GM21390 (cell line): Measurements from ENCODE around the gene RUNX1.

ENCODE experiments used
- ATAC-seq: cut with Tn5 transposase; IDR thresholded peaks from one replicate; pipeline ENCODE4 v1.9.1; 2021; ENCODE audit not compliant: unreplicated experiment

RUNX1 gene

DNA sequence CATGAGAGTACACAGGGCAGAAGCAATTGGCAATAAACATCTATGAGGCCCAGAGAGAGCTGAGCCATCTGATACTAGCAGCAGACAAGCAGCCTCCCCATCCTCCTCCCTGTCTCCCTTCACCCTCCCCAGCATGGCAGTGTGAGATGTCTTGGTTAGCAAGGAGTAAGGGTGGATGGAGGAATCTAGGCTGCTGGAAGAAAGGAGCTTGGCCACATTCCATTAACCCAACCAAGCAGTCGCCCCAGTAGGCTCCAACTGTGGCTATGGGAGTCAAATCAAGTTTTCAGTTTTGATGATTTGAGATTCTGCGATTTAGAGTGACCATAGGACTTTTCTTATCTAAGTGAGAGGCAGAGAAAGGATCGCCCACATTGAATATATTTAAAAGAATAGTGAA is 12.9 kb upstream of the RUNX1 start:
- no peak for ATAC-seq

DNA sequence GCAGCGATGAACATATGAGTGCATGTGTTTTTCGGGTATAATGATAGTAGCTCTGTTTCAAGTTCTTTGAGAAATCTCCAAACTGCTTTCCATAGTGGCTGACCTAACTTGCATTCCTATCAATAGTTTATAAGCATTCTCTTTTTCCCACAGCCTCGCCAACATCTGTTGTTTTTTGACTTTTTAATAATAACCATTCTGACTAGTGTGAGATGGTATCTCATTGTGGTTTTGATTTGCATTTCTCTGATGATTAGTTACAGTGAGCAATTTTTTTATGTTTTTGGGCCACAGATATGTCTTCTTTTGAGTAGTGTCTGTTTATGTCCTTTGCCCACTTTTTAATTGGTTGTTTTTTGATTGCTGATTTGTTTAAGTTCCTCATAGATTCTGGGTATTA is 10.6 kb upstream of the RUNX1 start:
- no peak for ATAC-seq

DNA sequence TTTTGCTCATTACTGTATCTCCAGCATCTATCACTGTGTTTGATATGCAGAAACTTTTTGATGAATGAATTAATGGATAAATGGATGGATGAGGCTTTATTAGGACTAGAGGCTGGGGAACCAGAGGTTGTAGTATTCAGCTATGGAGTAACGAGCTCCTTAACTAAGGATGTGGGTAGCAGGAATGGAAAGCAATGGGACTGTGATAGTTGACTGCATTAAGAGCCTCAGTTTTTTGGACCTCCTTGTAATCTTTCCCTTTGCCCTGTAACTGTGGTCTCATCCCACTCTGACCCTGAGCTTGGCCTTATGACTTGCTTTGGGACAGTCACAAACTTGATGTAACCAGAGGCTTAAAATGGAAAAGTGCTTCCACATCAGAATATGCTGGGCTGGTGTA is 9.0 kb upstream of the RUNX1 start:
- no peak for ATAC-seq

DNA sequence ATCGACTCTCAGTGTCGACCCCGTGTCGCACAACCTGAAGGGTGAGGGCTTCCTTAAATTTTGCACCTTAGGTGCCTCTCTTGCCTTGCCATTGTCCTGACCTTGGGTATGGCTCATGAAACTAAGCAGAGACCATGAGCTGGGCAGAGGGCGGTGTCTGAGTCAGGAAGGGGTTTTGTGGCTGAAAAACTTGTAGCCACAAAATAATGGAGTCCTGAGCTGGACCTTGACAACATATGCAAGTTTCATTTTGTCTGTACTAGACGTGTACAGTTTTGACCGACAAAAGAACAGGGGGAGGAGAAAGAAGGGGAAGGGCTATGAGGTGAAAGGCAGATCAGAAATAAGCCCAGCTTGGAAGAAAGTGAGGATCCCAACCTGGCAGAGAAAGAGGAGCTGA is 8.3 kb upstream of the RUNX1 start:
- ATAC-seq: no peak

DNA sequence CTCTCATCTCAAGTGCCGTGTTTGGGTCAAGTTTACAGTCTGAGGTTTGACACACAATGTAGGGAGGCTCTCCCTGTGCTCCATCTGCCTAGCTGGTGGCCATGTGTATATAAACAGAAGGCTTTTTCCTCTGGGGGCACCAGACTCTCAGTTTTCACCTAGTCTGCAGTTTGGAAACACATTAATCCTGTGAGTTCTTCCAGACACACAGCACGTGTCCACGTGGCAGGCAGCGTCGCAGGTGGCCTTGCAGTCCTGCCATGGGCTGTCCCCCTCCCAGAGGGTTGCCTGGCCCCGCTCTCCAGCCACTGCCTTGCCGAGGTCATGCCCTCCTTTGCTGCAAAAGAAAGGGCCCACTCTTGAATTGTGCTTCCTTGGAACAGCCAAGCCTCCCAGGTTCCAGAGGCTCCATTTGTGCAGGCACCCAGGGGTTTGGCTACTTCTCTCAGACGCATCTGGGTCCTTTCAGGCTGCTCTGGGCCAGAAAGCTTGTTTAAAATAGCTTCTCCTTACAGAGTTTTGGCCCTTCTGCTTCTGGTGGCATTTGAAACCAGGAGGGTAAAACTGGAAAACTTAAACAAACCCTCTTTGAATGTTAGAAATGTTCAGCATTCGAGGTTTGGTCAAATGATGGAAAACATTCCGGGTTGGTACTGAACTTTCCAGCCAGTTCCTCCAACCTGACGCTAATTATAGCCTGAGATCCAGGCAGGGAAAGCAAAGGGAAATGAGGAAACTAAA is 4.4 kb upstream of the RUNX1 start:
- no peak for ATAC-seq

DNA sequence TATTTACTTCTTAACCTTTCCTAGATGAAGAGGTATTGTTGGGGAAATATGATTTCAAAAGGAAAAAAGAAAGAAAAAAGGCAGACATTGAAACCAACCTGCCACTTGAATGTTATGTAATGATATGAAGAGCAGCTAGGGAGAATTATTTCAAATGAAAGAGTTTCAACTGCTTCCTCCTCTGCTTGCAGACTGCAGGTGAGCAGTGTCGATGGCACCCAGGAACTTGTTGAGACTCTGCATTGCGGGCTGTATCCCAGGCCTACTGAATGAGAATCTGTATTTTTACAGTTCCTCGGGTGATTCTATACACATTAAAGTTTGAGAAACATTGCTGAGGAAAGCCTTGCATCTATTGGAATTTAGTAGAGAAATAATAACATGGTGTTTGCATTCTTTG is 3.7 kb upstream of the RUNX1 start:
- ATAC-seq: no peak

DNA sequence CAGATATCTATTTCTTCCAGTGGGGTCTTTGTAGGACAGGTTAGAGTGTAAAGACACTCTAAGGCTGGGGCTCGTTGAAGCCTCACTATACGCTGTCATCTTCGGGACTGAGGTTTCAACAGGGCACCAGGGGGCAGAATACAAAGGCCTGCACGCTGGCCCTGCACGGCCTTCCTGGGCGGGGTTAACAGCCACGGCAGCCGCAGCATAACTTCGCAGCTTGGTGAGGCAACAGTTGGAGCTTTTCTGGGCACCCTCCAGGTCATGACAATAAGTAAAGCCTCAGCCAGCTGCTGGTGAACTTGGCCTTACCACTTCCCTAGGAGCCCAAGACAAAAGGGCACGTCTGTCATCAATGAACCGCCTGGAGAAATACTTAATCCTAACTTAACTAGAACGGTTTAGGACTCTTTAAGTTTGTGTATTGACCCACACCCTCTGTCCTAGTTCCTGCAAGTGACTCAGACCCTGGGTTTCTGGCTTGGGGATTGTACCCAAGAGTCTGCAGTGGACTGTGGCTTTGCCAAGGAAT is 2.3 kb upstream of the RUNX1 start:
- ATAC-seq: no peak

DNA sequence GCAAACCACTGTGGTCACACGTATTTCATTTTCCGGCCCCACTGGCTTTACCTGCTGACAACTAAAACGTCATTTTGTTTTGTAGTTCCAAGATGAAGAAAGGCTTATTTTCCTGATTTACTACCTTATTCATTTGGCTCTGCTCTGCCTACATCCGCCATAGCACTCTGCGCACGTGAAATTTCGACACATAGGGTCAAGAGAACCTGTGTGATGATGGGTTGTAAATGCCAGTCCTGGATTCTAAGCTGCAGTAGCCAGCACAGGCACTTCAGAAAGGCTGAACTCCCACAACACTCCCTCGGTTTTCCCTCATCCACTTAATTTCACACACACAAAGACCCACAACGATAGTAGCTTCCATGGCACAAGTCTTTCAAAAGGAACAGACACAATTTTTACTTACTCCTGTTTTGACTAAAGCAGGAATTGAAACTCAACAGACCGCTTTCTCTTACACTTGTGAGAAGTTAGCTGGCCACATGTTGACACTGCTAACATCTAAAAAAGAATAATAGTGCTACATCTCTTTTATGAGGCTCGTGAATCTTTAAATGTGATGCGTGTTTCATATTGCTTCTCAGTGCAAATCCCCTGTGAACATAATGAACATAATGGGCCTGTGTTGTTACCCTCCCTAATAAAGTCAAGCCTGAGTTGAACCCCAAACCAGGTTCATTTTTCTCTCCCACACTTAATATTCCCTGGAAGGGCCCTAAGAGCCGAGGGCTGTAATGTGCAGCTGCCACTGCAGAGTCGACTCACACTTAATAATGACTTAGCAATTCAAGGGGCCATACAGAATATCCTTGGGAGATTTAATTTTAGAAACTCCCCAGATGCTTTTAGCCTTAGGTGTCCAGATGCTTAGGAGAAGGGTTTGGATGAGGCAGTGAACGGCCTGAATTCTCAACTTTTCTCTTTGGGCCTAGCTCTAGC is 1.5 kb upstream of the RUNX1 start:
- ATAC-seq: no peak

DNA sequence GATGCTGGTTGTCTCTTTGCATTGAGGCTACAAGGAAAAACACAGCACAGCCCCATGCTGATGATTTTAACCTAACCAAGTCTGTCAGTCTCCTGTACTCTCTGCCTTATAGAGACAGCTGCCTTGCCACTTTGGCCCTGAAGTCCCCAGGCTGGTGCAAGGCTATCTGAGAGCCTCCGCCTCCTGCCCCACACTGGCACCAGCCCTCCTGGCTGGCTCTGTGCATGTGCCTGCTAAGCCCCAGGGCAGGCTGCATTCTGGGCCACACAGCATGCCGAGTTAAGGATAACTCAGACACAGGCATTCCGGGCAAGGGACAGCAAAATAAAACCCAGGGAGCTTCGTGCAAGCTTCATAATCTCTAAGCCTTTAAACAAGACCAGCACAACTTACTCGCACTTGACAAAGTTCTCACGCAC is 910 bp downstream of the RUNX1 start:
- no peak for ATAC-seq

DNA sequence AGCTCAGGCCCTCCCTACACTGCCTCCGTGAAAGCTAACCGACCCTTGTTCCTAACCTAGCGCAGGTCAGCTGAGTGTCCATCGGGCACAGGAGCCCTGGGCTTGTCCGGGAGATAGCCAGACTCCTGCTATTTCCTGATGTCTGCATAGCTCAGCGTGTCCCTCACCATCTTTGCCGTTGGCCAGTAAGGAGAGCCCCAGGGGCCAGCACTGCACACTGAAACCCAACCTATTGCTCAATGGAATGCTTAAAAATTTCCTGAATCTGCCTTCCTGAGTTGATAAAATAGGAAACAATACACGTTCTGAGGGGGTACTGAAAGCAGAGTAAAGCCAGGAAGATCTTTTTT is 2.2 kb downstream of the RUNX1 start:
- ATAC-seq: no peak

DNA sequence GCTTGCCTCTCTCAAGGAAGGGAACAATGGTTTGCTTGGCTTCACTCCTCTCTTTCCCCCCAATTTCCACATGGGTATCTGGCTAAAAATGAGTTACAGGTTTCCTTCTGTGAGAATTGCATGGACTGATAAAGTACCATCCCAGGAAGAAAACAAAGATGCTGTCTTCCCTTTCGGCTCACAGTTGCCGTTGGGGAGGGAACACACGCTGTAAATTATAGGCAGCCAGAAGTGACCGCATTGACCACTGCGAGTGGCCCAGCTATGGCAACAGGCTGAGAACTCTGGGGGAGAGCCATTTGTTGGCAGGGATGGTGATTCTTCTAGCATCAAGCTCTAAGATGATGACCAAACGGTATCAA is 2.9 kb downstream of the RUNX1 start:
- no peak for ATAC-seq

DNA sequence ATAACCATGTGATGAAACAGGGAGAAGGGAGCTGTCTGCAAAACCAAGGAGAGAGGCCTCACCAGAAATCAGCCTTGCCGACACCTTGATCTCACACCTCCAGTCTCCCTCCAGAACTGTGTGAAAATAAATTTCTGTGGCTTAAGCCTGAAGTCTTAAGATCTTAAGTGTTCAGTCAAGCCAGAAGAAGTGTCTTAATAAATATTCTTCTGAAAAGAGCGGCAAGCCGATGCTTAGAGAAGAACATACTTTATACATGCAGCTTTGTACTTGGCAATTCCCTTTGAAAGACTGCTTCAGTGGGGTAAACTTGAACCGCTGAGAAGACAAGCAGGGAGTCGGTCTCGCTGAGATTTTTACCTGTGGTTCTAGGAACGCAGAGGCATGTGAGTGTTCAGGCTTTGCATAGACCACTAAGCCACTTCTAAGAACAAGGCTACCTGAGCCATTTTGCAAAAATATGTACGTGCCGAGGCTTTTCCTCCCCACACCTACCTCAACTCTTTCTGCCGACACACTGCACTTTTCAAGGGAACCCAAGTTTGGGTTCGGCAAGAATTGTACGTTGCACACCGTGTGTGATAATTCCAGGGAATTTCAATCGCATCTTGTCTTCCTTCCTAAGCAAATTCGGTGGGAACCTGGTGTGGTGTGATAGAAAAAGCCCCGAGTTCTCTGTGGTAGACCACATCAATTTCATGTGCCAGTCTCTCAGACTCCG is 3.4 kb downstream of the RUNX1 start:
- no peak for ATAC-seq

DNA sequence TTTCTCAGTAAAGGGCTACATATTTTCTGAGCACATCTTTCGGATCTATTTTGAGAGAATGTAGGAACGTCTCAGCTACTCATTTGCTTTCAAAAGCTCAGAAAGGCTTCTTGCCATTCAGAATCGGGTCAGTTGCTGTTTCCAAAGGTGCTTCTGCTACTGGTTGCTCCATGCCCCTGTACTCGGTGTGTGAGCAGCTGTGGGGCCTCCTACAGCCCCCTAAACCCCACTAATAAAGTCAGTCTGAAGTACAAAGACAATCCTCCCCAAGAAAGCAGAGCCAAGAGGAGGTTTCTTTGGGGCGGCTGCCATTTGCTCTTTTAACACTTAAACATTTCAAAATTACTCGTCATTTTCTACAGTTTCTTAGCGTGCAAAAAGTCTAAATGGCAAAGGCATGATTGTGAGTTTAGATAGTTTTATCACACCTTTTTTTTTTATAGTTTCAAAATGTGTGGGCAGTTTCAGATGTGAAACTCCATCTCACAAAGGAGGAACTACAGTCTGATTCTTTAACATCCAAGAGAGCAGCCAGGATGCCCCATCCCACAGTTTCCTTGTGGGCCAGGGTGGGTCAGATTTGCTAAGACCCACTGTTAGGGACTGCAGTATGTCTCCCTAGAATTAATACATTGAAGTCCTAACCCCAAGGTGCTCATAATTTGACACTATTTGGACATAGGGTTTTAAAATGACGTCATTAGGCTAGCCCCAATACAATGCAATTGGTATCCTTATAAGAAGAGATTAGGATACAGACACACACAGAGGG is 4.1 kb downstream of the RUNX1 start:
- ATAC-seq: no peak

DNA sequence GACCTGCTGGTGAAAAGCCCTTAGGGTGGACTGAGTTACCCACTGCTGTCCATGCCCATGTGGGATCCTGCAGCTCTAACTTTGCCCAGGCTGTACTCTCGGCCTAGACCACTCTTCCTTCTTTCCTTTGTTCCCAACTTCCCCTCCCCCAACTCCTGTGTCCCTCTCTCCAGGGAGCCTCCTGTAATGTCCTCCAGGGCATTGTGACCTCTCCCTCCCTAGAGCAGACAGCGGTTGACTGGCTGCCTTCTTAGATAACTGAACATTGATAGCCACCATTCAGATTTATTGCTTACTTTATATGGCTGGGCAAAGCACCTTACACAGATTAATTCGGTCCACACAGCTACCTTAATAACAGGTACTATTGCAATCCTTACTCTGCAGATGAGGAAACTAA is 5.0 kb downstream of the RUNX1 start:
- ATAC-seq: no peak

DNA sequence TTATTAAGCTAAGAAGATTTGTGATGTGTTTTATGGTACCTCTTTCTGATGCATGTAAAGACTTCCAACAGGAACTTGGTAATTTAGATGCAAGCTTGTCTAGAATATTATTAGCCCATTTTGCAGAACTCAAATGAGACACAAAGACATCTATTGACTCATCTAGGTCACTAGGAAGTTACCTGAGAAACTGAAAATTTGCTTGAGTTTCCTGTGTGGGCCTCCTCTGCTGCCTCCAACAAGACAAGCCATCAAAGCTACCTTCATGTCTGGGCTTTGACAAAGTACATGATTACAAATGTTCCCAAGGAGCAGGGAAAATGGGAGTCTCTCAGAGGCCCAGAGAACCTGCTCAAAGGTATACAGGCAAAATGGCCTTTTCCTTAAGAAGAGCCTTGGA is 5.6 kb downstream of the RUNX1 start:
- ATAC-seq: peak; percentile 34

DNA sequence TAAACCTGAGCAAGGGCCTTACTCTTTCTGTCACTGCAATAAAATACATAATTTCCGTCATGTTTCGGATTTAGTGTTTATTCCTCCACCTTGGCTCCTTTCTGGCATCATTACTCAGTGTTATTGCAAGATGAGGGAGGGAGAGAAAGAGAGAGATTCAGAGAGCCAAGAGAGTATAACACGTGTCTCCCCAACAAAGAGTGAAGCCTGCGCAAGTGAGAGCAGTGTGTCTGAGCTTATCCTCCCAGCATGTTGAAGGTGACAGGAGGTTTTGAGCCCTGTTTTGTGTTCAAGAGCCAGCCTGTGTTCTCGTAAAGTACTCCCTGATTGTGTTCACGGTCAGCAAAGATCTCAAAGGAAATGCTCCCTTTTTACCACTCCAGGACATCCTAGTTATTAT is 6.3 kb downstream of the RUNX1 start:
- ATAC-seq: no peak

DNA sequence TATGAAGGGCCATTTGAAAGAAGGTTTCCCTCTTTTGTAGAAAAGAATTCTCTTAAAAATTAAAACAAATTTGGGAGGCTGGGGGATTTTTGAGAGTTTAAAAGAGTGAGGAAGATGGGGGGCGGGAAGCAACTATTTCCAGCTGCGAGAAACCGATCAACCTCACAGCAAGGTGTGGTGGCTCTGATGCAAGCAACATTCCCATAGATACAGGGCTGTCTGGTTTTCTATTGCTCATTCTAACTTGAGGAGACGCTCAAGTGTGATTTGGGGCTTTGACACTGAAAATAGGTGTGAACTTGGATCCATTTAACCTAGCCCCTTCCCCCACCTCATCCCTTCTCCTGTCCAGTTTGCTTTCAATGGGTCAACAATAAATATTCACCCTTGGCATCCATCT is 7.2 kb downstream of the RUNX1 start:
- ATAC-seq: no peak

DNA sequence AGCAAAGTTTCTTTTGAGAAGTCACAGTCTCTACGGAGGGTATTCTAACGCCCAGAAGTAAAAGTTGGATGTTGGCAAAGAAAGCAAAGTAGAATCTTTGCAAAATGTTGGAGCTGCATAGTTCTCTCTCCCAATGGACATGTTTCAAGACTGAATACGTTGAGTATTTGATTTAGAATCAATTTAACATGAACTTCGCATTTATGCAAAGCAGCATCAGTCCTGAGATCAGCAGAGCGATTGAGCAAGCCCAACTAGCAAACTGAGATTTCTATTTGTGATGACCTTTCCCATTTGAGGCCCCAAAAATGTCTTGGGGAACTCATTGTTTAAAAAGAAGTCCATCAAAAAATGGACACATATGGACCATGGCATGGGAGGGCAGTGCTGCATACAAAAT is 8.0 kb downstream of the RUNX1 start:
- no peak for ATAC-seq

DNA sequence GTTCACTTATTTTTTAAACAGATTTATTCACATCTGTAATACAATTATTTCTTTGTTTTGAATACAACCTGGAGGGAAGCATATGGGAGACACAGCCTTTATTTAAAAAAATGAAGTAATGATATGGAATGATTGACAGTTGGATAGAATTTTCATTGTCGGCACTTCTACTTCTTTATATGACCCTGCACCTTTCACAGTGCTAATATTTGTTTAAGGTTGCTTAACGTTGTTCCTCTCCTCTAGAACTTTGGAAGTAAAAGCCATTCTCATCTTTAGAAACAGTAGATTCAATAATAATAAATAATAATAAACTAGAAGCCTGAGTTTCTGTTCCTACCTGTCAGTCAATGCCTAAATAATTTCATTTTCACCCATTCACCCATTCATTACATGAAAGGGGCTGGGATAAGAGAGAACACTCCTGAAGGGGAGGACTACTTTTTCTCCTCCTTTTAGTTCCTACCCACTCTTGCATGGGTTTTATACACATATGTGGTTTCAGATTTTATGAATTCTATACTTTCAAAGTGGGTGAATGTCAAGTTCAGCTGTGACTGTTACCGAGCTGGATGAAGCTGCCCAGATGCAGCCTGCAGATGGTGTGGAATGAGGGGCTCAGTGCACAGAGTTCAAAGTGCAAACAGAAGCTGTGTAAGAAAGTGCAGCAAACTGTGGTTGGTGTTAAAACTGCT is 9.4 kb downstream of the RUNX1 start:
- no peak for ATAC-seq

DNA sequence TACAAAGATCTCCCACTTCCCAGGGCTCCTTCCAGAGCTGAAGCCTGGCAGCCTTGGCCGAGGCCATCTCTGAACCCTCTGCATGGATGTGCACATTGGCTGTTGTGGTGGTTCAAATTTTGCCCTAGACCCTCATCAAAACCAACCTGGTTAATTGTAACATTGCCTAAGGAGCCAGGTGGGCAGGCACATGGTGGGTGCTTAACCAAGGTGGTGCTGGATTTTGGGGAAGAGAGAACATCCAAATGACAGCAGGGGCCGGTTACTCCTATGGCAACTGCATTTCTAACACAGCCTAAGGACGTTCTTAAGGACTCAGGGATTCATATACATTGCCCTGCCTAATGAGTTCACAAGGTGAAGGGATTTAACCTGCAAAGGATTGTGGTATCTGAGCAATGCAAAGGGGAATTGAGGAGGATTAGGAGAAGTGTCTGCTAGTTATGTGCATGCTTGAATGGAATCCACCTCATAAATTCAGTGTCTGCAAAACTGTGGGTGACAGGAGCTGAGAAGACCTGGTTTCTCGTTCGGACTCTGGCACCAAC is 10.3 kb downstream of the RUNX1 start:
- ATAC-seq: no peak
